Measurements from ENCODE around the gene CCDC183. TPM values are rescaled to one million over a fixed set of nuclear protein-coding genes. Genes with fewer than 3 reads are reported as not detected.
A peak's percentile ranks its signal among the peaks of the same experiment; 100 is the strongest.

Gene CCDC183
- total RNA-seq, 1 donor from 2014 or later, result 0.75 TPM

GRCh38 chr9:136856541-136857141 lies 60.5 kb downstream of the CCDC183 start:
- ATAC-seq (no peak), DNase-seq (ENCODE audit: low spot score) (no peak)

DNA sequence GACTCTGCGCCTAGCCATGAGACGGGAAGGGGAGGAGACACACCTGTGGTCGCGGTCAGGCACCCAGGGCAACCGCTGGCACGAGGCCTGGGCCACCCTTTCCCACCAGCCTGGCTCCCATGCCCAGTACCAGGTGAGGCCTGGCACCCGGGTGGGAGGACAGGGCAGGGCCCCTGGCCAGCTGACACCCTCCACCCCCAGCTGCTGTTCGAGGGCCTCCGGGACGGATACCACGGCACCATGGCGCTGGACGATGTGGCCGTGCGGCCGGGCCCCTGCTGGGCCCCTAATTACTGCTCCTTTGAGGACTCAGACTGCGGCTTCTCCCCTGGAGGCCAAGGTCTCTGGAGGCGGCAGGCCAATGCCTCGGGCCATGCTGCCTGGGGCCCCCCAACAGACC lies 61.0 kb downstream of the CCDC183 start:
- DNase-seq (ENCODE audit: low spot score), result peak; percentile 51
- no peak for ATAC-seq

Other genes starting within 250 kb of the CCDC183 start
- 42.3 TPM for gene EGFL7, start 133.4 kb upstream of the CCDC183 start, total RNA-seq
- 213 TPM for gene AGPAT2, start 108.9 kb upstream of the CCDC183 start, total RNA-seq
- 3.0 TPM for gene DIPK1B, start 83.8 kb upstream of the CCDC183 start, total RNA-seq
- gene LCN10, start 53.4 kb upstream of the CCDC183 start, total RNA-seq, result 0.15 TPM
- gene LCN6, start 47.8 kb upstream of the CCDC183 start, total RNA-seq, result not detected
- gene LCN8, start 38.1 kb upstream of the CCDC183 start, total RNA-seq, result not detected
- not detected for gene LCN15, start 31.8 kb upstream of the CCDC183 start, total RNA-seq
- gene TMEM141, start 5.0 kb upstream of the CCDC183 start, total RNA-seq, result 55.1 TPM
- 18.4 TPM for gene RABL6, start 11.6 kb downstream of the CCDC183 start, total RNA-seq
- gene AJM1, start 46.1 kb downstream of the CCDC183 start, total RNA-seq, result 4.1 TPM
- gene PHPT1, start 53.1 kb downstream of the CCDC183 start, total RNA-seq, result 58.2 TPM
- gene MAMDC4, start 56.0 kb downstream of the CCDC183 start, total RNA-seq, result 28.6 TPM
- 232 TPM for gene EDF1, start 70.0 kb downstream of the CCDC183 start, total RNA-seq
- 7.4 TPM for gene TRAF2, start 90.2 kb downstream of the CCDC183 start, total RNA-seq
- gene FBXW5, start 148.4 kb downstream of the CCDC183 start, total RNA-seq, result 112 TPM
- 411 TPM for gene C8G, start 148.9 kb downstream of the CCDC183 start, total RNA-seq
- 30.3 TPM for gene LCN12, start 155.9 kb downstream of the CCDC183 start, total RNA-seq
- gene PTGDS, start 181.2 kb downstream of the CCDC183 start, total RNA-seq, result 5.2 TPM
- not detected for gene LCNL1, start 186.7 kb downstream of the CCDC183 start, total RNA-seq
- gene PAXX, start 196.1 kb downstream of the CCDC183 start, total RNA-seq, result 27.3 TPM
- not detected for gene CLIC3, start 200.2 kb downstream of the CCDC183 start, total RNA-seq
- gene ABCA2, start 231.9 kb downstream of the CCDC183 start, total RNA-seq, result 61.2 TPM
- 0.08 TPM for gene FUT7, start 235.8 kb downstream of the CCDC183 start, total RNA-seq
- gene NPDC1, start 249.8 kb downstream of the CCDC183 start, total RNA-seq, result 16.6 TPM